ENCODE measurements around the gene CAMK4. TPM values are rescaled to one million over a fixed set of nuclear protein-coding genes. Genes with fewer than 3 reads are reported as not detected.
A peak's percentile ranks its signal among the peaks of the same experiment; 100 is the strongest.

The CAMK4 gene
- polyA plus RNA-seq (ENCODE audit: insufficient read length in 4 of 4), result 1 to 10 TPM; 3.9 to 6.8 (median 6.0) TPM

GRCh38 chr5:111223787-111224560 lies at the start of gene CAMK4:
Gene CAMK4, plus strand, starts transcription at chr5:111224384. Its CDS starts 100 bp downstream, at chr5:111224484.
- DNase-seq (ENCODE audit: low read depth in 4 of 4, low spot score in 3 of 4), result peak; percentile 53 to 72 (median 64)

- DNase-seq (ENCODE audit: low read depth in 4 of 4, low spot score in 3 of 4), result no peak
Measured at GRCh38 chr5:111183064-111183463, 41.1 kb upstream of the CAMK4 start.

DNA sequence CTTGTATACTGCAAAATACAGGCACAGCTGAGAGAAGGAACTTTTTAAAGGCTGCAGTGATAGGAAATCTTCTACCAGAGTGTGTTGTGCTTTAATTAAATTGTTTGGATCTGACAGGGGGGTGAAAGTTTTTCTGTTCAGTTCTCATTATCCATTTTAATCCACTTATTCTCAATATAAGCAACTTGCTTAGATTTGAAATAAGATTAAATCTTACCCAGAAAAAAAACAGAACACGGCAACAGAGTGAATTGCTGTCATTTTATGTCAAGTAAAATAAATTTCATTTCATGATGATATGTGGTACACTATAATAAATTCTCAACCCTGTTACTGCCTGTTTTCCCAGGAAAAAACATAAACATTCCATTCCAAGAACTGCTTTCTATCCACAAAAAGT lies 37.1 kb upstream of the CAMK4 start:
- no peak for DNase-seq (ENCODE audit: low read depth in 4 of 4, low spot score in 3 of 4)

DNA sequence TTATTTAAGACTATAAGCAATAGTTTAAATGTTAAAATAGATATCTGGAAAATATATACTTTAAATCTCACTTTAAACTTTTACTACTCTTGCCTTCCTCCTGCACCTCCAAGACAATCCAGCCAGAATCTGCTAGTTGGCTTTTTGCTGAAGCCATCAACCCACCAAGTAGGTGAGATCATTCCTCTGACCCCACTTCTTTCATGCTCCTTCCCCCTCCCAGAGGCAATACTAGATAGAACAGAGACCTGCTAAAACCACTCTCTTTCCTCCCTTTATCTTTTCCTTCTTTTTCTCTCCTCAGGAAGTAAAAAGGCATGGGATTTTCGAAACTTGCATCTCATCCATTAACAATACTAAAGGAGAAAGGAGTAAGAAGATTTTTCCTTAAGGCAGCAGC lies 30.1 kb upstream of the CAMK4 start:
- DNase-seq (ENCODE audit: low read depth in 4 of 4, low spot score in 3 of 4), result no peak

DNA sequence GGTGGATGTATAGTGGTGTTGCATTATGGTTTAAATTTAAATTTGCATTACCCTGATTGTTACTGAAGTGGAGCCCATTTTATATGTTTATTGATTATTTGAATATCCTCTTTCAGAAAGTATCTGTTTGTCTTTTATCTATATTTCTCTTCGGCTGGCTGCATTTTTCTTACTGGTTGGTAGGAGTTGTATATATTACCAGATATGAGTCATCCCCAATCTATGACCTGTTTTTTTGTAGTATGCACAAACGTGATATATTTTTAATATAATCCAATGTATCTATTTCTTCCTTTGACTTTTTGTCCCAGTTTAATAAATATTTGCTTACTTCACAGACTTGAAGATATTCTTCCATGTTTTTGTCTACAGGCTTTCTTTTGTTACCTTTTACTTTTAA lies 29.3 kb upstream of the CAMK4 start:
- DNase-seq (ENCODE audit: low read depth in 4 of 4, low spot score in 3 of 4), result no peak

DNA sequence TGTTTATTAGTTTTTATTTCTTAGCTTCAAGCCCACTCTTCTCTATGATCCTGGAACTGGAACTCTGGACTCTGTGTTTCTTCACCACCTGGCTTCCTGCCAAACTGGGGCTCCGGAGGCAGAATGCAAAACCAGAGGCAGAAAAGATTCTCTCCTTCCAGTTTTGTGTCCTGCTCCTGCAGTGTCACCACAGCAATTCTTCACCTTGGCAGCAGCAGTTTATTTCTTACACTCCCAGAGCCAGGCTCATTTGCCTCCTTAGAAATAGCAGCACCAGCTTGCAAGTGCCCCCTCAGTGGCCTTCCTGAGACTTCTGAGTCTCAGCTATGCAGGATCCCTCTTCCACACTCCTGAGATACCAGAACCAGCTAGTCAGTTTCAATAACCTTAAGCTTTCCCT lies 26.7 kb upstream of the CAMK4 start:
- peak in 2 of 4 donors; percentile 1 to 5 for DNase-seq (ENCODE audit: low read depth in 4 of 4, low spot score in 3 of 4)

- no peak for DNase-seq (ENCODE audit: low read depth in 4 of 4, low spot score in 3 of 4)
Measured at GRCh38 chr5:111198281-111198966, 25.8 kb upstream of the CAMK4 start.

DNA sequence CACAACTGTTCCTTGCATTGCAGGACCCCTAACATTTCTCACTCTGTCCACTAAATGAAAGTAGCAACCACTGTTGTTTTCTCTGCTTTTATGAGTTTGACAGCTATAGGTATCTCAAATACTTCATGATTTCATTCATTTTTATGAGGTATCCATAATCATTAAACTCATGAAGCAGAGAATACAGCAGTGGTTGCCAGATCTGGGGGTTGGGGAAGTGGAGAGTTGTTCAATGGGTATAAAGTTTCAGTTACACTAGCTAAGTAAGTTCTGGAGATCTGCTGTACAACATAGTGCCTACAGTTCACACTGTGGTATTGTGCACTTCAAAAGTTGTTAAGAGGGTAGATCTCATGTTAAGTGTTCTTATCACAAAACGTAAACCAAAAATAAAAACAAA lies 23.4 kb upstream of the CAMK4 start:
- DNase-seq (ENCODE audit: low read depth in 4 of 4, low spot score in 3 of 4), result no peak

- no peak for DNase-seq (ENCODE audit: low read depth in 4 of 4, low spot score in 3 of 4)
Measured at GRCh38 chr5:111201705-111202104, 22.5 kb upstream of the CAMK4 start.

DNA sequence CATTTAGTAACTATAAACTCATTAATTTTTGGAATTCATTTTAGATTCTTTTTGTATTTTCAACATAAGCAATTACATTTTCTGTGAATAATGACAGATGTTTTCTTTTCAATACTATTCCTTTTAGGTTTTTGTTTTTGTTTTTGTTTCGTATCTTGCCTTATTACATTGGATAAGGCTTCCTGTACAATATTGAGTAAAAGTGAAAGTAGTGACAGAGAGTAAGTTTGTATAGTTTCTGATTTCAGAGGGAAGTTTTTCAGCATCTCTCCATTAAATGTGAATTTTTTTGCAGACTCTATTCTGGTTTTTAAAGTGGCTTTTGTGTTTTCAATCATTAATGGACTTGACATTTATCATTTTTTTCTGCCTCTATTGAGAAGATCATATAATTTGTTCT lies 12.8 kb upstream of the CAMK4 start:
- no peak for DNase-seq (ENCODE audit: low read depth in 4 of 4, low spot score in 3 of 4)

GRCh38 chr5:111214052-111214742 lies 10.0 kb upstream of the CAMK4 start:
- no peak for DNase-seq (ENCODE audit: low read depth in 4 of 4, low spot score in 3 of 4)

- no peak for DNase-seq (ENCODE audit: low read depth in 4 of 4, low spot score in 3 of 4)
Measured at GRCh38 chr5:111215971-111216370, 8.2 kb upstream of the CAMK4 start.

GRCh38 chr5:111221139-111221538 lies 3.0 kb upstream of the CAMK4 start:
- no peak for DNase-seq (ENCODE audit: low read depth in 4 of 4, low spot score in 3 of 4)

DNA sequence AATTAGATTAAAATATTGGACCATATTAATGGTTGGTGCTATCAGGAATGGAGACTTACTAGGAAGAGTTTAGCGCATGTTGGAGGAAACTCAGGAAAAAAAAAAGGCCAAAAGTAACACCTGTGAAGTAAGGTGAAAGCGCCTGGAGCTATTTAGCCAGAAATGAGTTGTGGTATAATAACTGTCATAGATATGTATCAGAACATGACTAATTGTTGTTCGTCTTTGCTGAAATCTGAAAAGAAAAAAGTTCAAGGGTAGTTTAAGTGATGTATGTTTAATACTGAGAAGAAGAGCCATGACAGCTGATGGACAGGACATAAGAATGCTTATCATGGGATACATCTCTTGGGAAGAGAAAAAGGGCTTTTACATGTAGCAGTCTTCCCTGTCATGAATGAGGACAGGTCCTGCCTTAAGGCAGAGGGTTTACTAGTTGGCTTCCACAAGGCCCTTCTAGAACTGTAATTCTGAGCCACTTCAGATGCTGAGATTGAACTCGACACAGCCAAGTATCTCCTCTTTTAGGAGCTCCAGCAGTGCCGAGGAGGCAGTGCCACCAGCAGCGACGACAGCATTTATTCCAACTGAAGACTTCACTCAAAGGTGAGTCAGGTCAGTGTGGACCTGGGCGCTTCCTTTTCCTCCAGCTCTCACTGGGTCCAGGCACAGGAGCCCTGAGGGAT lies 940 bp upstream of the CAMK4 start:
- DNase-seq (ENCODE audit: low read depth in 4 of 4, low spot score in 3 of 4), result no peak

- no peak for DNase-seq (ENCODE audit: low read depth in 4 of 4, low spot score in 3 of 4)
Measured at GRCh38 chr5:111224561-111225345, 569 bp downstream of the CAMK4 start.

GRCh38 chr5:111225926-111226325 lies 1.7 kb downstream of the CAMK4 start:
- no peak for DNase-seq (ENCODE audit: low read depth in 4 of 4, low spot score in 3 of 4)

GRCh38 chr5:111226556-111226955 lies 2.4 kb downstream of the CAMK4 start:
- DNase-seq (ENCODE audit: low read depth in 4 of 4, low spot score in 3 of 4), result no peak

GRCh38 chr5:111227226-111227782 lies 3.1 kb downstream of the CAMK4 start:
- no peak for DNase-seq (ENCODE audit: low read depth in 4 of 4, low spot score in 3 of 4)

- DNase-seq (ENCODE audit: low read depth in 4 of 4, low spot score in 3 of 4), result no peak
Measured at GRCh38 chr5:111227801-111228200, 3.6 kb downstream of the CAMK4 start.
